NCI-H345 treated with DMSO at 0.1 percent for 48 hours (cell line): ENCODE results near the gene FAM120B.
"Not testable (repeated sequence)": the region's sequence is repeated elsewhere in the genome, so short reads cannot be mapped to it uniquely, and the experiment has no call there.

Experiments used
- DNase-seq: peaks from one replicate; lab custom pipeline; 2025; ENCODE audit not compliant: unreplicated experiment; lab: John Stamatoyannopoulos, UW

The FAM120B gene

GRCh38 chr6:170355190-170355589 lies 48.6 kb downstream of the FAM120B start:
- not testable (repeated sequence) for DNase-seq

DNA sequence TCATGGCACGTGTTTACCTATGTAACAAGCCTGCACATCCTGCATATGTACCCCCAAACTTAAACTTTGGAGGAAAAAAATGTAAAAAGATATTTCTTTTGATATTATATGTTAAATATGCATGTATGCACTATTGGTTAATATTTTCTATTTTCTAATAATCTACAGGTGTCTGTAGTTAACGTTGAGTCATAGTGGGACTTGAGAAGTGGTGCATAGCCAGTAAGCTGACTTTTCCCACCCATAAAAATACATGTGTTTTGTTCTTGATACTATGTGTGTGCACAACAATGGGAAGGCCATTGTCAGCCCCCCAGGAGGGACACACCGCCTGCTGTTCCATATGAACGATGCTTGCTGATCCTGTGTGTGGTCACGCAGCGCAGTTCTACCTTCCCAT lies 49.1 kb downstream of the FAM120B start:
- no peak for DNase-seq

DNA sequence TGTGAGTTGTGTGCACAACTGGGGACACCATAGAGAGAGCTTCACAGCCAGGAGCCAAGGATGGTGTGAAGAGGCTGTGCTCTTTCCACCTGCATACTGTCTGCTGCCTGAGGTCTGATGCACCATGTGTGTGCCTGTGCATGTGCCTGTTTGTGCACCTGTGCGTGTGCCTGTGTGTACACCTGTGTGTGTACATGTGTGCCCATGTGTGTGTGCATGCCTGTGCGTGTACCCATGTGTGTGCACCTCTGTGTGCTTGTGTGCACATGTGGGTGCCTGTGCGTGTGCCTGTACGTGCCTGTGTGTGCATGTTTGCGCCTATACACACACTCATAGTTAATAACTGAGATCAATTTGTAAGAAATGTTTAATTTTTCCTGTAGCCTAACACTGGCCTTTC lies 51.3 kb downstream of the FAM120B start:
- DNase-seq = no peak

DNA sequence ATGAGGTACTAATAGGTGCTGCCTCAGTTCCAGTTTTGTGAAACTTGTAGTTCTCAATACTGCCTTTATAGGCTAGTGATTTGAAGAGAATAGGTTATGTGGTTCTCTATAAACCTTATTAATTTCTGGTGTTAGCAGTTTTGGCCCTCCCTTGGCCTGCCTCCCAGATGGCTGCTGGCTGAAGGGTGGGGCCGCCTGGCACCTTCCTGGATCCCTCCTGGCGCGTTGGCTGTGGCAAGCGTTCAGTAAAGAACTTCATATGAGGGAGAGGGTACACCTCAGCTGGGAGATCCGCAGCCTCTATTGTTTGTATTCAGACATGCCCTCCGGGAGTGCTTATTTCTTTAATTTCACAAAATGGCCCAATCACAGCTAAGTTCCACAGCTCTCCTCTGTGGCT lies 51.9 kb downstream of the FAM120B start:
- DNase-seq = no peak

DNA sequence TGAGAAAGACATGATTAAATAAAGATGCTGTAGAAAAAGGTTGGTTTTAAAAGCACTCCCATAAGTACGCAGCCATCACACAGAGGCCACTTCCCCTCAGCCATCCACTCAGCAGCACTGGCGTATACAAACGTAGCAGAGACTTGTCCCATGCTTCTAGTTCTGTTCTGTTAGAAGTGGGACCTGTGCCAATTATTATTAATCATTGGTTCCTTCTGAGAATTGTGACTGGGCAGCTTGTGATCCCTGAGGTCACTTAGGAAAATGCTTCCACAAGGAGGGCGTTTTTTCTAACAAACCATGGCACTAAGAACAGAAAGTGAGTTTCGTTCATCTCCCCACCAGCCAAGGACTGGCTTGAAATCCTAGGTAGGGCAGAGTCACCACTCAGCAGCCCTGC lies 53.9 kb downstream of the FAM120B start:
- no peak for DNase-seq

GRCh38 chr6:170361335-170361734 lies 54.8 kb downstream of the FAM120B start:
- no peak for DNase-seq

DNA sequence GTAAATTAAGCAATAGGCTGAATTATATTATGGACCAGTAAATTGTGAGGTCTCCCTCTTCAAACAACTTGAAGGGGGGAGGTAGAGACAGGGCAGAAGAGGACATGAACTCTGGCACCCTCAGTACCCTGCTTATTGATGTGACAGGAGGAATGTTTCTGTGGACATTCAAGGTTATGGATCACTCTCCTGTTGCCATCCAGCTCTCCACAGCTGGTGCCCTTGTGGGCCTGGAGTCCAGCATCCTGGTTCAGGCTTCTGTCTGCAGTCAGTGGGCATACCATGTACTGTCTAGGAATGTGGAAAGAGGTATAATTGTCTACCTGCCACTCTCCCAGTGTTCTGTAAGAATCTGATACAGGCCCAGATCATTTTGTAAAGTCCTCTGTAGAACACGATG lies 55.6 kb downstream of the FAM120B start:
- DNase-seq = no peak

DNA sequence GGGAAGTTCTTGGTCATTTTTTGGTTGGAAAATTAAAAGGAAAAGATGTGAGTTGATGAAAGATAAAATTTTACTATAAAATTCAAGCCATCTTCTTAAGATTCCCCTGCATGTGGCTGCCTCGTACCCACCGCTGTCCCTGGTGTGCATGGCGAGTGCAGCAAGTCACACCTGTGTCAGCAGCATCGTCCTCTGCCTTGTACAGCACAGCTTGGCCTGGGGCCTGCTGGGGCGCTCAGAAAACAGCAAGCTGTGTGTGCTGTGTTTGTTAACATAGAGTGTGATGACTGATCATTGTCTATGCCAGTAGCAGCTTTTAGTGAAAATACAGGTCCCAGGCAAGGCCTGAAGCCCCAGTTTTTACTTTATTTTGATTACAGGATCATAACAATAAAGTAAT lies 56.7 kb downstream of the FAM120B start:
- DNase-seq = no peak

DNA sequence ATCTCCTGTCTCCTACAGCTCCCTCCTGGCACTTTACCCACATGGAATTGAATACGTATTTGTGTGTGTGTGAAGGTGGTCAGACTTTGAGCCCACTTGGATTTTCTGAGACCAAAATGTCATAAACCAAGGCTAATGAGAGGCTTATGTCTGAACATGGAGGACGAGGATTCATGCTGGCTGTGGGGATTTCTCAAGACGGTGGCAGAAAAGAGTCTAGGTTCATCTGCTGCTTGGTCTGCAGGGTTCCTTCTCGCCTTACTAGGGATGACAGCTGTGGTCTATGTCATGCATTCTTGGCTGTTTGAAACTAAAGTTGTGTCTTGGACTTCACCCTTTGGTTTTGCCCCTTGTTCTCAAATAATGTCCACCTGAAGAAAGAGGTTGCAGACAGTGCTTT lies 58.6 kb downstream of the FAM120B start:
- DNase-seq = no peak

- no peak for DNase-seq
These were observed 59.0 kb downstream of the FAM120B start for GRCh38 chr6:170365593-170365992.

- no peak for DNase-seq
These were observed 59.8 kb downstream of the FAM120B start for GRCh38 chr6:170366248-170366960.

GRCh38 chr6:170367241-170367640 lies 60.7 kb downstream of the FAM120B start:
- no peak for DNase-seq

GRCh38 chr6:170368544-170368943 lies 62.0 kb downstream of the FAM120B start:
- DNase-seq = no peak

GRCh38 chr6:170369403-170369802 lies 62.8 kb downstream of the FAM120B start:
- DNase-seq = no peak

GRCh38 chr6:170370416-170370815 lies 63.9 kb downstream of the FAM120B start:
- DNase-seq = no peak

GRCh38 chr6:170371080-170371479 lies 64.5 kb downstream of the FAM120B start:
- no peak for DNase-seq

- DNase-seq = no peak
These were observed 65.0 kb downstream of the FAM120B start for GRCh38 chr6:170371588-170371987.

- DNase-seq = no peak
These were observed 66.1 kb downstream of the FAM120B start for GRCh38 chr6:170372380-170373325.

DNA sequence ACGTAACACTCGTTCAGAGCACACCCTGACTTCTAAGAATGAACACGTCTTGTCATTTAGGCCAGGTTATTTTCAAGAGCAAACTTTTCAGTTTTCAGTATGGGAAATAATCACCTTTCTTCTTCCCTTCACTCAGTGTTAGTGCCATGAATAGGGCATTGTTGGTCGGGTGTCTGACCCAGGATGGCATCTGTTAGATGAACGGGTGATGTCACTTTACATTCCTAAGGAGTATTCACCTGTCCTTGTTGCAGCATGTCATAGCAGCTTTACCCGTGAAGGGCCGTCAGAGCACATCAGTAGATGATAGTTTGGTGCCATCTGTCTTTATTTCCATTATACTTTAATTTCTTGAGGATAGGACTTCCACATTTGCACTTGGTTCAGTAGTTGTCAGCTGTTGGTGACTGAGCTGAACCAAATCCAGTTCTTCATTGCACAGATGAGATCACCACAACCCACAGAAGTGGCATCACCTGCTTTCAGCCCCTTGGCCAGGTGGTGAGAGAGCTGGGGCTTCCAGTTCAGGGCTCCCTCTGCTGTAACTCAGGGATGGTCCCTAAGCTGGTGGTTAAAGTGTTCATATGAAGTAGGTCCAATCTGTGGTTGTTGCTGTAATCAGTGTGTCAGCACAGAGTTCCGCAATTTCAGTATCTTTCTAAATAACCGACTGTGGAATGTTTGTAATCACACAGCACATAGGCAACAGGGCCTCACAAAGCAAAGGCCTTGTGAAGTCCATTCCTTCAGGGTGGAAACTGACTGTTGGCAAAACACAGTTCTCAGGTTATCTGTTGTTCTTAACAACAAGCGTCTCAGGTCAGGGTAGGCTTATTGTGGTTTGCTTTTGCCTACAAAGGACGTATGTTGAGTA lies 68.2 kb downstream of the FAM120B start:
- no peak for DNase-seq

- DNase-seq = no peak
These were observed 69.1 kb downstream of the FAM120B start for GRCh38 chr6:170375661-170376060.

GRCh38 chr6:170376386-170377043 lies 70.0 kb downstream of the FAM120B start:
- DNase-seq = no peak
